Measurements from ENCODE around the gene PEDS1.
"Not testable (repeated sequence)": the region's sequence is repeated elsewhere in the genome, so short reads cannot be mapped to it uniquely, and the experiment has no call there.

Gene PEDS1

DNA sequence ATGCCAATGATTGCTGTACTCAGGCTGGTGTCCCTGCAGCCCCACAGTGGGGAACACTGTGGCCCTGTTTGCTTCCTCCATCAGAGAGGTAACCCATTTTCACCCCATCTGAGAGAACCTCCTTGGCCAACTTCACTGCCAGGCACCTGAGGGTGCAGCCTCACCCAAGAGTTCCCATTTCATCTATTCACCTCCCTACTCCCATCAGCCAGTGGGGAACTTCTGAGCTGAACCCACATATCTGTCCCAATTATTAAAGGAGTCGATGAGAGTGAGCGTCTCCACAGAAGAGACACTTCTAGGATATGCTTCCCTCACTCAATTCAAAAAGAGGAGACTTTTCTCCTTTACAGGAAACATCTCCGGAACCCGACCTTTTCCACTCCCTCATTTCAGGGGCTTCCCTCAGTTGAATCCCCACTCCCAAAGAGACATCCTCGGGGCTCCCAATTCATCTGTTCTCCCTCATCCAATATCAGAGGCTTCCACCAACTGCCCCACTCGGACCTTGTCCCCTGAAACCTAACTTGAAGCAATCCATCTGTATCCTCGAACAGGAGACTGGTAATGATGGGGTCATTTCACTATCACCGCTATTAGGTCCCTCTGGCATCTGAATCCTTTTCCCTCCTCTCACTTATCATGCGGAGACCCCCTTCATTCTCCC, 41.6 kb downstream of the PEDS1 start:
- no peak for DNase-seq

- DNase-seq = peak; percentile 73
Observed at GRCh38 chr20:50111120-50111828, 42.2 kb downstream of the PEDS1 start.

DNA sequence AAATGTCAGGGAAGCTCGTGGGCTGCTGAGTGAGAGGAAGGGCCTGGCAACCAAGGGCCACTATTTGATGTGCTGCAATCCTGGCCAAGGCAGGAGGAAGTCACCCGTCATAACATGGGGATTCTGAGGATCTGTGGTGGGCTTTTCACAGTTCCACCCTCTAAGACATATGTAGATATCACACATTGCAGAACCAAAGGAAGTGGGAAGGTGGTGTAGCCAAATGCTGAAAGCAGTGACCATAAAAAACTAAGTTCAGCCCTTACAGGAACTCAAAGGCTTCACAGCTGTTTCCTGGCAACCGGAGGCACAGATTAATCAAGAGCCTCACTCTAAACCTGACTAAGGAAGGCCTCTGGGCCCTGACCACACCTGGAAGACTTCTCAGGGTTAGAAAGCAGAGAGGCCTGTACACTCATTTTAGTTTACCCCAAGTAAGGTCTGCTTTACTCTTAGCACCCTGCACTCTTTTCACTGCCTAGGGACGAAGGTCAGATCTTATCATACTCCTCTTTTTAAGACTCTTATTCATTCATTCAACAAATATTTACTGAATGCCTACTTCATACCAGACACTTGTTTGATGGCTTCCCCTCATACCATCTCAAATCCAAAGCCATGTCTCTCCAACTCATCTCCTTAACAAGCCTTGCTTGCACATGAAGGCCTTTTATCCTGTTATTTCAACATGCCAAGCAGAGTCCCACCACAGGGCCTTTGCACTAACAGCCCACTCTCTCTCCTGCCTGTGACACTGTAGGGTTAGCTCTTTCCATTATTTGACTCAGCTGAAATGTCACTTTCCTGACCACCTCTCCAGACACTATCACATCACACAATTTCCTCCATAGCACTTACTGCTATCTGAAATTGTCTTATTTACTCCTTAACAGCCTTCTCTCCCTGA, 43.1 kb downstream of the PEDS1 start:
- DNase-seq = peak; percentile 54

- no peak for DNase-seq
Observed at GRCh38 chr20:50108556-50109235, 44.8 kb downstream of the PEDS1 start.

DNA sequence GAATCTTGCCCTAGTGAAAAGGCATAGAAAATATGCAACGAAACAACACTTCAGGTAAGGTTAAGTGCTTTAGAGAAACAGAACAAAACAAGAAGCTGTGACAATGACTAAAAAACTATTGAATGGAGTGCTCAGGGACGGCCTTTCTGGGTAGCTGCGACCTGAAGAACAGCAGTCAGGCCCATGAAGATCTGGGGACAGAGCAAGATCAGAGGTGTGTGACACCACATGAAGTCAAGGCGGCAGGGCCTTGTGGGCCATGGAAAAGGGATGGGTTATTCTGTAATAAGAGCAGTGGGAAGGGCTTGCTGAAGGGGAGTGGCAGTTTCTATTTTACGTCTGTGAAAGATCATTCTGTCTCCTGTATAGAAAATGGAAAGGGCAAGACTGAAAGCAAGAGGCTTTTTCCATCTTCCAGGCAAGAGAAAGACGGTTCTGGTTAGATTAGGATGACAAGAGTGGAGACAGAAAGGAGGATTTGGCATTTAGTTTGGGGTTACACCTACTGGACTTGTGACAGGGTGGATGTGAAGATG, 45.7 kb downstream of the PEDS1 start:
- DNase-seq = no peak

- DNase-seq = no peak
Observed at GRCh38 chr20:50107086-50107660, 46.4 kb downstream of the PEDS1 start.

GRCh38 chr20:50106669-50107068, 46.9 kb downstream of the PEDS1 start:
- not testable (repeated sequence) for DNase-seq

Measured in stimulated activated CD4-positive, alpha-beta T cell treated with anti-CD3 and anti-CD28 coated beads, Interleukin-15, amount 100 ng/mL, for 24 hours (primary cell).